Neural cell (in vitro differentiated cells): Measurements from ENCODE around the gene C1S.

Source experiments
- CTCF ChIP-seq: fragments of 450-650 bp; IDR thresholded peaks from 2 replicates; pipeline ENCODE4 v1.5.1; 2014; ENCODE audit warnings: antibody characterized with exemption, mild to moderate bottlenecking, moderate library complexity; ENCODE audit not compliant: poor library complexity, severe bottlenecking
- EZH2 ChIP-seq: fragments of 200-600, 300-800 bp; shearing (Covaris generic), sonication (generic); IDR thresholded peaks from 2 replicates; pipeline ENCODE4 v1.6.1; 2014; ENCODE audit warnings: antibody characterized with exemption, low read length, borderline replicate concordance, mild to moderate bottlenecking; ENCODE audit not compliant: insufficient read depth, poor library complexity, severe bottlenecking
- RAD21 ChIP-seq: fragments of 450-650 bp; conservative IDR thresholded peaks from 2 replicates; pipeline ENCODE4 v1.6.1; 2014; ENCODE audit warnings: antibody characterized with exemption, mild to moderate bottlenecking, moderate library complexity

DNA sequence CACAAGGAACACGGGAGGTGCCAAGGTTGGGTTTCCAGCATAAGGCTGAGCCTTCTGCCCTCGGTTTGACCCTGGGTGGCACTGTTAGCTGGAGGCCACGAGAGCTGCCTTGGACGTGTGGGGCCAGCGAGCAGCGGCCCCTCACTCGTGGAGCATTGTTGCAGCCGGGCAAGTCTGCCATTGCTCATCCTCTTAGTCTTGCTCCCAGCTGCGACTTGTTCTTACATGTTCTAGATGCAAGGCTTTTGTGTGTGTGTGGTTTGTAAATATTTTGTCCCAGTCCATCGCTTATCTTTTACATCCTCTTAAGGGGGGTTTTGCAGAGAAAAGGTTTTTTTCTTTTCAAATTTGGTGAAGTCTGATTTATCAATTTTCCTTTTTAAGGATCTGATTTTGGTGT is 21.1 kb upstream of the C1S start:
- TF ChIP-seq CTCF, result no peak
- TF ChIP-seq EZH2, result no peak
- no peak for TF ChIP-seq RAD21
